ENCODE results near the gene JAM3.

JAM3 gene

GRCh38 chr11:134155946-134156865, 87.3 kb downstream of the JAM3 start:
- no peaks in the 10 kb centered on the region for H3K9me3 ChIP-seq (ENCODE audit: control insufficient read depth, low read length)
- H3K27ac ChIP-seq (ENCODE audit: insufficient read depth, low read depth, low read length, poor library complexity, severe bottlenecking): no peak overlapping the region
- H3K4me3 ChIP-seq (ENCODE audit: insufficient read depth, low read depth, low read length): no peak overlapping the region
- H3K4me1 ChIP-seq (ENCODE audit: control insufficient read depth, insufficient read depth, low read length): no peaks in the 10 kb centered on the region
- H3K27me3 ChIP-seq (ENCODE audit: control insufficient read depth, insufficient read depth, low read length, poor library complexity, severe bottlenecking): no peaks in the 10 kb centered on the region
- WGBS, 2 experiments: 95 to 96% methylated on average over 28 of the region's 28 CpGs
- H3K36me3 ChIP-seq (ENCODE audit: control insufficient read depth, insufficient read depth, low read length): peaks cover 56% of the 10 kb centered on the region

- Histone ChIP-seq H3K4me3 (ENCODE audit: insufficient read depth, low read depth, low read length) (no peak overlapping the region), H3K27me3 (ENCODE audit: control insufficient read depth, insufficient read depth, low read length, poor library complexity, severe bottlenecking) (no peaks in the 10 kb centered on the region), H3K36me3 (ENCODE audit: control insufficient read depth, insufficient read depth, low read length) (peaks cover 67% of the 10 kb centered on the region), H3K27ac (ENCODE audit: insufficient read depth, low read depth, low read length, poor library complexity, severe bottlenecking) (no peak overlapping the region), H3K9me3 (ENCODE audit: control insufficient read depth, low read length) (peaks cover 5% of the 10 kb centered on the region), H3K4me1 (ENCODE audit: control insufficient read depth, insufficient read depth, low read length) (no peaks in the 10 kb centered on the region)
- 92 to 97% methylated on average over 4 of the region's 4 CpGs for WGBS, 2 experiments
Measured at GRCh38 chr11:134157451-134157850, 88.6 kb downstream of the JAM3 start.

DNA sequence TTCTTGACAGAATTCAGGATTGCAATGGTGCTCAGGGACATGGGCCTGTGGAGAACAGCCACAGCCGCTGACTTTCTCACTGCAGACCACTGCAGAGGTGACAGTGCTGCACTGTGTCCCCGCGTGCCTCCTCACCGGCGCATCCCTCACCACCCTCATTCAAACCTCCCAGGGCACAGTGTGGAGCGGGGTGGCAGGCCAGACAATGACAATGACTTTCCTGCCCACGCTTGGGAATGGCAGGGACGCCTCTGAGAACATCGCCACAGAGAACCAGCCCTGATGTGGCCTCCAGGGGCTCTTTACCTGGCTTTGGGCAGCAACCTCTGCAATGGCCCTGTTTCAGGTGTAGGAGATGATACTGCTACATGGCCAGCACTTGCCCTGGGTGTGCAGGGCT, 89.2 kb downstream of the JAM3 start:
- Histone ChIP-seq H3K36me3 (ENCODE audit: control insufficient read depth, insufficient read depth, low read length) (peaks cover 73% of the 10 kb centered on the region), H3K27ac (ENCODE audit: insufficient read depth, low read depth, low read length, poor library complexity, severe bottlenecking) (no peak overlapping the region)
- 97% methylated on average over 9 of the region's 9 CpGs for WGBS, 2 experiments

GRCh38 chr11:134159652-134160051, 90.8 kb downstream of the JAM3 start:
- 93 to 96% methylated on average over 9 of the region's 9 CpGs for WGBS, 2 experiments
- Histone ChIP-seq H3K27ac (ENCODE audit: insufficient read depth, low read depth, low read length, poor library complexity, severe bottlenecking) (no peak overlapping the region), H3K4me1 (ENCODE audit: control insufficient read depth, insufficient read depth, low read length) (no peaks in the 10 kb centered on the region), H3K27me3 (ENCODE audit: control insufficient read depth, insufficient read depth, low read length, poor library complexity, severe bottlenecking) (no peaks in the 10 kb centered on the region), H3K4me3 (ENCODE audit: insufficient read depth, low read depth, low read length) (no peak overlapping the region), H3K36me3 (ENCODE audit: control insufficient read depth, insufficient read depth, low read length) (peaks cover 82% of the 10 kb centered on the region), H3K9me3 (ENCODE audit: control insufficient read depth, low read length) (peaks cover 17% of the 10 kb centered on the region)

More for the DNA sequence above, 89.2 kb downstream of the JAM3 start:
- H3K9me3 ChIP-seq (ENCODE audit: control insufficient read depth, low read length): peaks cover 10% of the 10 kb centered on the region
- H3K4me1 ChIP-seq (ENCODE audit: control insufficient read depth, insufficient read depth, low read length): no peaks in the 10 kb centered on the region
- no peaks in the 10 kb centered on the region for H3K27me3 ChIP-seq (ENCODE audit: control insufficient read depth, insufficient read depth, low read length, poor library complexity, severe bottlenecking)
- no peak overlapping the region for H3K4me3 ChIP-seq (ENCODE audit: insufficient read depth, low read depth, low read length)

DNA sequence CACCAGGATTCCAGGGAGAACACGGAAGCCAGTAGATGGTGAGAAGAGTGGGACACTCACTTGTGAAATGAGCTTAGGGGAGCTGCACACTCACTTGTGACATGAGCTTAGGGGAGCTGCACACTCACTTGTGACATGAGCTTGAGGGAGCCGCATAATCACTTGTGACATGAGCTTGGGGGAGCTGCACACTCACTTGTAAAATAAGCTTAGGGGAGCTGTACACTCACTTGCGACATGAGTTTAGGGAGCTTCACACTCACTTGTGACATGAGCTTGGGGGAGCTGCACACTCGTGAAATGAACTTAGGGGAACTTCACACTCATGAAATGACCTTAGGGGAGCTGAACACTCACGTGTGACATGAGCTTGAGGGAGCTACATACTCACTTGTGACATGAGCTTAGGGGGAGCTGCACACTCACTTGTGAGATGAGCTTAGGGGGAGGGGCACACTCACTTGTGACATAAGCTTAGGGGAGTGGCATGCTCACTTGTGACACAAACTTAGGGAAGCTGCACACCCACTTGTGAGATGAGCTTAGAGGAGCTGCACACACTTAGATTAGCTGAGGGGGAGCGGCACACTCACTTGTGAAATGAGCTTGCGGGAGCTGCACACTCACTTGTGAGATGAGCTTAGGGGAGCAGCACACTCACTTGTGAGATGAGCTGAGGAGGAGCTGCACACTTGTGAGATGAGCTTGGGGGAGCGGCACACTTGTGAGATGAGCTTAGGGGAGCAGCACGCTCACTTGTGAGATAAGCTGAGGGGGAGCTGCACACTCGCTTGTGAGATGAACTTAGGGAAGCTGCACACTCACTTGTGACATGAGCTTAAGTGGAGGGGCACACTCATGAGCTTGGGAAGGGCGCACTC, 95.9 kb downstream of the JAM3 start:
- 94% methylated on average over 11 of the region's 11 CpGs for WGBS, 2 experiments
- Histone ChIP-seq H3K36me3 (ENCODE audit: control insufficient read depth, insufficient read depth, low read length) (peaks cover 85% of the 10 kb centered on the region), H3K9me3 (ENCODE audit: control insufficient read depth, low read length) (peaks cover 41% of the 10 kb centered on the region)

GRCh38 chr11:134170177-134170918, 101.5 kb downstream of the JAM3 start:
- peaks cover 17% of the 10 kb centered on the region for H3K9me3 ChIP-seq (ENCODE audit: control insufficient read depth, low read length)
- peaks cover 76% of the 10 kb centered on the region for H3K36me3 ChIP-seq (ENCODE audit: control insufficient read depth, insufficient read depth, low read length)
- H3K4me1 ChIP-seq (ENCODE audit: control insufficient read depth, insufficient read depth, low read length): no peaks in the 10 kb centered on the region
- H3K27ac ChIP-seq (ENCODE audit: insufficient read depth, low read depth, low read length, poor library complexity, severe bottlenecking): no peak overlapping the region
- no peak overlapping the region for H3K4me3 ChIP-seq (ENCODE audit: insufficient read depth, low read depth, low read length)
- 94 to 99% methylated on average over 6 of the region's 6 CpGs for WGBS, 2 experiments
- no peaks in the 10 kb centered on the region for H3K27me3 ChIP-seq (ENCODE audit: control insufficient read depth, insufficient read depth, low read length, poor library complexity, severe bottlenecking)

More for the DNA sequence above, 95.9 kb downstream of the JAM3 start:
- H3K27ac ChIP-seq (ENCODE audit: insufficient read depth, low read depth, low read length, poor library complexity, severe bottlenecking): no peak overlapping the region
- peak overlapping the region; percentile 2 for H3K4me3 ChIP-seq (ENCODE audit: insufficient read depth, low read depth, low read length)
- no peaks in the 10 kb centered on the region for H3K4me1 ChIP-seq (ENCODE audit: control insufficient read depth, insufficient read depth, low read length)
- H3K27me3 ChIP-seq (ENCODE audit: control insufficient read depth, insufficient read depth, low read length, poor library complexity, severe bottlenecking): no peaks in the 10 kb centered on the region

- Histone ChIP-seq H3K27ac (ENCODE audit: insufficient read depth, low read depth, low read length, poor library complexity, severe bottlenecking) (no peak overlapping the region), H3K36me3 (ENCODE audit: control insufficient read depth, insufficient read depth, low read length) (peaks cover 76% of the 10 kb centered on the region), H3K4me1 (ENCODE audit: control insufficient read depth, insufficient read depth, low read length) (no peaks in the 10 kb centered on the region), H3K4me3 (ENCODE audit: insufficient read depth, low read depth, low read length) (no peak overlapping the region), H3K9me3 (ENCODE audit: control insufficient read depth, low read length) (peaks cover 14% of the 10 kb centered on the region), H3K27me3 (ENCODE audit: control insufficient read depth, insufficient read depth, low read length, poor library complexity, severe bottlenecking) (no peaks in the 10 kb centered on the region)
- WGBS, 2 experiments: 98 to 99% methylated on average over 5 of the region's 5 CpGs
Measured at GRCh38 chr11:134170919-134171281, 102.0 kb downstream of the JAM3 start.

GRCh38 chr11:134171951-134172350, 103.1 kb downstream of the JAM3 start:
- Histone ChIP-seq H3K9me3 (ENCODE audit: control insufficient read depth, low read length) (peaks cover 14% of the 10 kb centered on the region), H3K36me3 (ENCODE audit: control insufficient read depth, insufficient read depth, low read length) (peaks cover 81% of the 10 kb centered on the region), H3K27me3 (ENCODE audit: control insufficient read depth, insufficient read depth, low read length, poor library complexity, severe bottlenecking) (no peaks in the 10 kb centered on the region), H3K4me1 (ENCODE audit: control insufficient read depth, insufficient read depth, low read length) (no peaks in the 10 kb centered on the region), H3K27ac (ENCODE audit: insufficient read depth, low read depth, low read length, poor library complexity, severe bottlenecking) (no peak overlapping the region), H3K4me3 (ENCODE audit: insufficient read depth, low read depth, low read length) (no peak overlapping the region)
- 94 to 96% methylated on average over 10 of the region's 10 CpGs for WGBS, 2 experiments

GRCh38 chr11:134173296-134173695, 104.4 kb downstream of the JAM3 start:
- Histone ChIP-seq H3K4me1 (ENCODE audit: control insufficient read depth, insufficient read depth, low read length) (no peaks in the 10 kb centered on the region), H3K4me3 (ENCODE audit: insufficient read depth, low read depth, low read length) (no peak overlapping the region), H3K27ac (ENCODE audit: insufficient read depth, low read depth, low read length, poor library complexity, severe bottlenecking) (no peak overlapping the region), H3K36me3 (ENCODE audit: control insufficient read depth, insufficient read depth, low read length) (peaks cover 70% of the 10 kb centered on the region), H3K27me3 (ENCODE audit: control insufficient read depth, insufficient read depth, low read length, poor library complexity, severe bottlenecking) (no peaks in the 10 kb centered on the region), H3K9me3 (ENCODE audit: control insufficient read depth, low read length) (peaks cover 7% of the 10 kb centered on the region)
- 94 to 97% methylated on average over 5 of the region's 5 CpGs for WGBS, 2 experiments
